ENCODE results near the gene FBLIM1.
"Not testable (repeated sequence)": the region's sequence is repeated elsewhere in the genome, so short reads cannot be mapped to it uniquely, and the experiment has no call there.

FBLIM1 gene

GRCh38 chr1:15768388-15768787, 9.8 kb downstream of the FBLIM1 start:
- no peak for DNase-seq (ENCODE audit: low read depth, low spot score)

- DNase-seq (ENCODE audit: low read depth, low spot score), result no peak
Measured at GRCh38 chr1:15770313-15770962, 11.8 kb downstream of the FBLIM1 start.

GRCh38 chr1:15771836-15772515, 13.4 kb downstream of the FBLIM1 start:
- DNase-seq (ENCODE audit: low read depth, low spot score), result no peak

- no peak for DNase-seq (ENCODE audit: low read depth, low spot score)
Measured at GRCh38 chr1:15775706-15776105, 17.1 kb downstream of the FBLIM1 start.

GRCh38 chr1:15777909-15778707, 19.5 kb downstream of the FBLIM1 start:
- DNase-seq (ENCODE audit: low read depth, low spot score), result no peak

- no peak for DNase-seq (ENCODE audit: low read depth, low spot score)
Measured at GRCh38 chr1:15785683-15786082, 27.1 kb downstream of the FBLIM1 start.

GRCh38 chr1:15786581-15786980, 28.0 kb downstream of the FBLIM1 start:
- no peak for DNase-seq (ENCODE audit: low read depth, low spot score)

- DNase-seq (ENCODE audit: low read depth, low spot score), result no peak
Measured at GRCh38 chr1:15788624-15789301, 30.2 kb downstream of the FBLIM1 start.

- DNase-seq (ENCODE audit: low read depth, low spot score), result no peak
Measured at GRCh38 chr1:15796086-15796462, 37.5 kb downstream of the FBLIM1 start.

GRCh38 chr1:15797614-15798390, 39.2 kb downstream of the FBLIM1 start:
- DNase-seq (ENCODE audit: low read depth, low spot score), result no peak

GRCh38 chr1:15799004-15799867, 40.6 kb downstream of the FBLIM1 start:
- DNase-seq (ENCODE audit: low read depth, low spot score), result no peak

GRCh38 chr1:15799928-15800835, 41.6 kb downstream of the FBLIM1 start:
- no peak for DNase-seq (ENCODE audit: low read depth, low spot score)

GRCh38 chr1:15802234-15802965, 43.8 kb downstream of the FBLIM1 start:
- no peak for DNase-seq (ENCODE audit: low read depth, low spot score)

- DNase-seq (ENCODE audit: low read depth, low spot score), result no peak
Measured at GRCh38 chr1:15803380-15803779, 44.8 kb downstream of the FBLIM1 start.

GRCh38 chr1:15804060-15804459, 45.5 kb downstream of the FBLIM1 start:
- no peak for DNase-seq (ENCODE audit: low read depth, low spot score)

GRCh38 chr1:15807121-15807520, 48.5 kb downstream of the FBLIM1 start:
- no peak for DNase-seq (ENCODE audit: low read depth, low spot score)

GRCh38 chr1:15807549-15807948, 49.0 kb downstream of the FBLIM1 start, which contains the start of gene UQCRHL:
TSS of gene UQCRHL (minus strand) at chr1:15807649. CDS start at chr1:15807649, 0 bp downstream.
- not testable (repeated sequence) for DNase-seq (ENCODE audit: low read depth, low spot score)

- DNase-seq (ENCODE audit: low read depth, low spot score), result no peak
Measured at GRCh38 chr1:15808955-15809354, 50.4 kb downstream of the FBLIM1 start.
